NCI-H2196 treated with DMSO at 0.1 percent for 48 hours (cell line): Measurements from ENCODE around the gene PLA2G4F.

Experiments
- DNase-seq: peaks from one replicate; lab custom pipeline; 2025; ENCODE audit not compliant: unreplicated experiment; lab: John Stamatoyannopoulos, UW

The PLA2G4F gene, protein sequence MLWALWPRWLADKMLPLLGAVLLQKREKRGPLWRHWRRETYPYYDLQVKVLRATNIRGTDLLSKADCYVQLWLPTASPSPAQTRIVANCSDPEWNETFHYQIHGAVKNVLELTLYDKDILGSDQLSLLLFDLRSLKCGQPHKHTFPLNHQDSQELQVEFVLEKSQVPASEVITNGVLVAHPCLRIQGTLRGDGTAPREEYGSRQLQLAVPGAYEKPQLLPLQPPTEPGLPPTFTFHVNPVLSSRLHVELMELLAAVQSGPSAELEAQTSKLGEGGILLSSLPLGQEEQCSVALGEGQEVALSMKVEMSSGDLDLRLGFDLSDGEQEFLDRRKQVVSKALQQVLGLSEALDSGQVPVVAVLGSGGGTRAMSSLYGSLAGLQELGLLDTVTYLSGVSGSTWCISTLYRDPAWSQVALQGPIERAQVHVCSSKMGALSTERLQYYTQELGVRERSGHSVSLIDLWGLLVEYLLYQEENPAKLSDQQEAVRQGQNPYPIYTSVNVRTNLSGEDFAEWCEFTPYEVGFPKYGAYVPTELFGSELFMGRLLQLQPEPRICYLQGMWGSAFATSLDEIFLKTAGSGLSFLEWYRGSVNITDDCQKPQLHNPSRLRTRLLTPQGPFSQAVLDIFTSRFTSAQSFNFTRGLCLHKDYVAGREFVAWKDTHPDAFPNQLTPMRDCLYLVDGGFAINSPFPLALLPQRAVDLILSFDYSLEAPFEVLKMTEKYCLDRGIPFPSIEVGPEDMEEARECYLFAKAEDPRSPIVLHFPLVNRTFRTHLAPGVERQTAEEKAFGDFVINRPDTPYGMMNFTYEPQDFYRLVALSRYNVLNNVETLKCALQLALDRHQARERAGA

DNA sequence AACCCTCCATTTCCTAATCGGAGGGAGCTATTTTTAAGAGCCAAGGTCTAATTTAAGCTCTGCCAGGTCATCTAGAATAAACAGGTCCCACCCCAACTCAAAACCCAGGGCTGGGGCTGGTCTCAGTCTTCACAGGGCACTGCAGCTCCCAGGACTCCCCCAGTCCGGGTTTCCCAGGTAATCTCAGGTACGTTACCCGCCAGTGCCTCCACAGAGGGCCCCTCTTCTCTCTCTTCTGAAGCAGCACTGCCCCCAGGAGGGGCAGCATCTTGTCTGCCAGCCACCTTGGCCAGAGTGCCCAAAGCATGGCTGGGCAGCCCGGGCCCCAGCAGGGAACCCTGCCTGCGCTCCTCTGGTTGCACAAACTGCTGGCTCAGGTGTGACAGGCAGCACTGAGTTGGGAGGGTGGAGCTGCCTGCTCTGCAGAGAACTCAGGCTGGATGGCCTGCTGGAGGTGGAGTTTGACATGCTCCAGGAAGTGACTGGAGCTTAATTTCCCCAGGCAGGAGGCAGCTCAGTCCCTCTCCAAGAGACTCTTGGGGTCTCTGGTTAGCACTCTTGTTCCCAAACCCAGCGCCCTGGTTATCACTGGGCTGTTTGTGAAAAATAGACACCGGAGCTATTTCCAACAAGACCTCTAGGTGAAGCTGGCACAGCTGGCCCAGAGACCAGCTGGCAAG is at the start of gene PLA2G4F:
PLA2G4F (minus strand) TSS at position 394 of the 680 bp plus-strand sequence; CDS start at position 307, 87 bp downstream.
- DNase-seq: no peak

DNA sequence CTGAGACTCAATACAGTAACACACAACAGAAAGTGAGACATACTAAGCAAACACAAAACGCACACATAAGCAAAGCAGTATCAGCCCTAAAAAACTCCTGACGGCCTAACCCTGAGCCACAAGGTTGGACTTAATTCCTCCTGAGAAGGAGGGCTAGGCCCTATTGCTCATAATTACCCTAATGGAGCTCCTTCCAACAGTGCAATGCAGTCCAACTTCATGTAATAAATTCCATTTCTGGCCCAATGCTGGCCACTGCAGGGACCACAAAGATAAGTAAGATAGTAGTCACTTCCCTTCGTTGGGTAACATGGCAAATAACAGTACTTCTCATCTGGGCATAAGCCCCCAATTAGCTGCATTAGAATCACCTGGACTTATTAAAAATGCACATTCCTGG is 47.5 kb upstream of the PLA2G4F start:
- no peak for DNase-seq

DNA sequence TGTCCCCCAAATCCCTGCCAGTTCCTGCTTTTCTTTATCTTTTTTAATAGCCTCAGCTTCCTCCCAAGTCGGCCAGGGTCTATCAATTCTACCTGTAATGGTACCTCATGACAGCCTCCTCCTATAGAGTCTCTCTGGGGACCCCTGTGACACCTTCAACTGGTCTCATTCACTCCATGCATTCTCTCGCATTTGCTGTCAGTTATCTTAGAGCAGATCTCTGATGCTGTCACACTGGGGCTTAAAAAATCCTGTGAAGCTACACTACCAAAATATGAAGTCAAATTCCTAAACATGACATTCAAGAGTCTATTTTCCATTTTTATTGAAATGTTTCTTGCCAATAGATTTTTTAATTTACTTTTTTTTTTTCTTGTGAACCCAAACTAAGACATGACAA is 46.2 kb upstream of the PLA2G4F start:
- DNase-seq: no peak

DNA sequence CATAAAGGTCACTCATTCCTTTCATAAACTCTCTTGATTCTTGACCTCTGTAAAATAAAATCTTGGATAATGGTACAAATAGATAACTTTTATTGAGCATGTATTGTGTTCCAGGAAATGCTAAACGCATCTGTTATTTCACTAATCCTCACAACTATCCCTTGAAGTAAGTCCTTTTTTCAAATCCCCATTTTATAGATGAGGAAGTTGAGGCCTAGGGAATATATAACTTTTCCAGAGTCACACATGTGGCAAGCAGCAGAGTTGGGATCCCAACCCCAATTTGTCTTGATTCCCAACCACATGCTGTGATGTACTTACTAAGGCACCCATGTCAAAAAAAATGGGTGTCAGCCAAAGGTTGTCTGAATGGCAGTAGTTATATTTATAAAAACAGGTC is 45.4 kb upstream of the PLA2G4F start:
- DNase-seq: no peak

DNA sequence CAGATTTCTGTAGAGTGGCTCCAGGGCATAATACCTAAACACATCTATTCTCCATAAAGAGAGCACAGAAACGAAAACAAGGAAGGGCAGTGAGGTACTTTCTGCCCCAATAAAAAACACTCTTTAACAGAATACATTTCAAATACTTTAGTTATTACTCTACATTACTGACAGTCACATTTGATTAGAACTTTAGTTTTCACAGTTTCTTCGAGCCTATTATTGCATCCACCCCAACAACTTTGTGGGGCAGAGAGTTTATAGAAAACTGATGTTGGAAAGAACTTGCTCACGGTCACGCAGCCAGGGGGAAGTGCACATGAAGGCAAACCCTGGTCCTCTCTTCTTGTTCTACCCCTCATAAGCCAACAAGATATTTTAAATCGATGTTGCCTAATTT is 42.7 kb upstream of the PLA2G4F start:
- DNase-seq: no peak

DNA sequence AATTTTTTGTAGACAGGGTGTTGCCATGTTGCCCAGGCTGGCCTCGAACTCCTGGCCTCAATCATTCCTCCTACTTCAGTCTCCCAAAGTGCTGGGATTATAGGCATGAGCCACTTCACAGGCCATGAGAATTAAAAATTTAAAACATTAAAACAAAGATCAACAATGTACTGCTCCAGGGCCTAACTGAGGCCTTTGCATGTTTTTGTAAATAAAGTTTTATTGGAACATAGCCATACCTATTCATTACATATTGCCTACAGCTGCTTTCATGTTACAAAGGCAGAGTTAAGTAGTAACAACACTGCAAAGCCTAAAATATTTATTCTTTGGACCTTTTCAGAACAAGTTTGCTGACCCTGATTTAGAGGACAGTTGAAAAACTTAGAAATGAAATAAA is 42.1 kb upstream of the PLA2G4F start:
- no peak for DNase-seq

DNA sequence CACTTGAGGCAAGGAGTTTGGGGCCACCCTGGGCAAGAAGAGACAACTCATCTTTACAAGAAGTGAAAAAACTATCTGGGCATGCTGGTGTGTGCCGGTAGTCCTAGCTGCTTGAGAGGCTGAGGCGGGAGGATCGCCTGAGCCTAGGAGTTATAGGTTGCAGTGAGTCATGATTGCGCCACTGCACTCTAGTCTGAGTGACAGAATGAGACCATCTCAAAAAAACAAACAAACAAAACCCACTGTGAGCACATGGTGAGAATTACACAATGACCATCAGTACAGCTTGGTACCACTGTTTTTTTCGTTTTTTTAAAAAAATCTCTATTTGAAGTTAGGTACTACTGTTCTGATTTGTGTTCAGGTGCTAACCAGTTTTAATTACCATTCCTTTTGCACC is 38.1 kb upstream of the PLA2G4F start:
- no peak for DNase-seq

DNA sequence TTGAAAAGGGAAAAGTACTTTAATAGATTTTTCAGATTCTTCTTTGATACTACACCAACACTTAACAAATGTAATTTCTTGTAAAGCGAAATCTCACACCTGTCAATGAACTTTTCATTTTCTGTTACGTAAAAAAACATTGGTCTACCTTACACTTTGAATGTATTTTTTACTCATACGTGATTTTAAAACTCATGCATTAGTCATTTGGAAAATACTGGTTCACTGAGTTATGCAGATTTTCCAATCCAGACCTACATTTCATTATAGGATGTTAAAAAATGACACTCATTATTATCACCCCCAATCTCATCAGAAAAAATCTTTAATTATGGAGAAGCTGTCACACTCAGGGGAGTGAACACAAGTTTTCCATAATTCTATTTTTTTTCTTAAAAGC is 36.9 kb upstream of the PLA2G4F start:
- DNase-seq: no peak

DNA sequence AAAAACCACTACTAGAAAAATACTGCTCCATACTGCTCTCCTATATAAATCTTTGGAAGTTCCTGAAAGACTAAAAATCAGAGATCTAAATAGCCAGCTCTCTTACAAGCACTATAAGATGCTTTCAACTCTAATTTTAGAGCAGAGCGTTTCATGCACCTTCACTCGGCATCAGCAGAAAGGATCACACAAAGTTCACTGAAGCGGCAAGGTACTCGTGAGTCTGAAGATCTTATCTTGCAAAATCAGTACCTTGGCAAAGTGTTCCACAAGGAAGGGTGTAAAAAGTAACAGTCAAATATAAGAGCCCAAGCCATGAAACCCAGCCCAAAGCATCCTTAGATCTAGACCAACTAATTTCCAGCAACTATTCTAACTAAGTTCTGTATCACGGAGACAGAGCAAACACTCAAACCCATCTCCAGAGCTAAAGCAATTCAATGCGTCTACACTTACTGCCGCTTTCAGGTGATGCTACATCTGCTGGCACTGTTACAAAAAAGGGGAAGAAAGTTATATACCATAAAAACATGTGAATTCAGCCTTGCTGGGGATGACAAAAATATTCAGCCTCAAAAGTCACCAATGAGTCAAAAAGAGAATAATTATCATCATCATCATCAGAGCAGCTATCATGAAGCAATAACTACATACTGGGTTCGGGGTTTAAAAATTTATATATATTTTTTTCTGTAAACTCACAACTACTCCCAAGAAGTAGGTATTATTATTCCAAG is 35.3 kb upstream of the PLA2G4F start:
- DNase-seq: no peak

DNA sequence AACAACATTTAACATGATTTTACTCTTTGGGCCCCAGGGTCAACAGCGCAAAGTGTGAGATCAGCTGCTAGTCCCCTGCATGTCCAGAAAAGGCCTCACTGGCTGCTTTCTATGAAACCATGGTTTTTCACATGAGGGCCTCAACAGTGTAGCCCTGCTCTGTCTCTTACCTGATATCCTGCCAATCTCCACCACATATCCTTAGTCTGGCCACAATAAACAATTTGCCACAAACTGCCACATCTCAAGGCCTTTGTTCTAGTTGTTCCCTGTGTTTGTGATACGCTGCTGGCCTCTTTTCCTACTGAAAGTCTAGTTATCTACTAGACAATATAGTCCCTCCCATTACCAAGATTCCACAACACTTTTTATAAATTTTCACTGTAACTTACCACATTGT is 33.9 kb upstream of the PLA2G4F start:
- DNase-seq: no peak

DNA sequence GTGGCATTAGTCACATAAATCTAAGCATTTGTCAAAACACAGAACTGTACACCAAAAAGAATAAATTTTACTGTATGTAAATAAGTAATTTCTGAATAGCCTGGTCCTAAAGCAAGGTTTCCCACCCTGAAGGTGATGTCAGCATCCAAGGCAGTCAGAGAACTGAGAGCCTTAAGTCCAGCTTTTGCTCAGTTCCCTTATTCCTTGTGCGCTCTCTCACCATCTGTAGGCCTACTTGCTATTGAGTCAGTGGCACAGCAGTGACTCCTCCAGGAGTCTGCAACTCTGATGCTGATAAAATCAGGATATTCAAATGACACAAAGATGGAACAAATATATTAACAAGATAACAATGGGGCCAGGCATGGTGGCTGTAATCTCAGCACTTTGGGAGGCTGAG is 29.4 kb upstream of the PLA2G4F start:
- no peak for DNase-seq

DNA sequence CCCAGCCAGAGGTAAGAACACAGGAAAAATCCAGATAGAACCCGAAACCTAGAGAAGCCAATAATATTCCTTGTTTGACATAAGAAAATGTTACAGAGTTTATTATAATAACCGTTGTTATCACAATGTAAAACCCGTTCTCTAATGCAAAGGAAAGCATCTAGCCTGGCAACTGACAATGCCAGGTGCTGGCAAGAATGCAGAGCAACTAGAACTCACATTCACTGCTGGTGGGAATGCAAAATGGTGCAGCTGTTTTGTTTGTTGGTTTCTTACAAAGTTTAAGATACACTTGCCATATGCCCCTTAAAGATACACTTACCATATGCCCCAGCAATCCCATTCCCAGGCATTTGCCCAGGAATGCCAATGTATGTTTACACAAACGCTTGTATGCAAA is 28.3 kb upstream of the PLA2G4F start:
- no peak for DNase-seq

DNA sequence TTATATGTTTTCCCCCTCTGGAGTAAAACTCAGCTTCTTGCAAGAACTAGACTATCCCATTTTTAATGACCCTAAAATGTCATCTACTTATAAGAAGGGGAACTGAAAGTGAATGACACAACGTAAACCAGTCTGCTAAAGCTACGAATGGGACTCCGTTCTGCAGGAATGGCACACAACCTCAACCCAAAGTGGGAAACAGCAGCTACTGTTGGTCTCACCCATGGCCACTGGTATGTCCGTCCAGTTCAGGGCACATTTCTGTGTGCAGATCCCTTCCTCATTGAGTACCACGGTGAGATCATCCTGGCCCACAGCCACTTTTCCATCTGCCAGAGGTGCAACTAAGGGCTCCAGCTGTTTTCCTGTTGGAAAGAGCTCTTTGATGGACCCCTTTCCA is 27.9 kb upstream of the PLA2G4F start:
- no peak for DNase-seq

DNA sequence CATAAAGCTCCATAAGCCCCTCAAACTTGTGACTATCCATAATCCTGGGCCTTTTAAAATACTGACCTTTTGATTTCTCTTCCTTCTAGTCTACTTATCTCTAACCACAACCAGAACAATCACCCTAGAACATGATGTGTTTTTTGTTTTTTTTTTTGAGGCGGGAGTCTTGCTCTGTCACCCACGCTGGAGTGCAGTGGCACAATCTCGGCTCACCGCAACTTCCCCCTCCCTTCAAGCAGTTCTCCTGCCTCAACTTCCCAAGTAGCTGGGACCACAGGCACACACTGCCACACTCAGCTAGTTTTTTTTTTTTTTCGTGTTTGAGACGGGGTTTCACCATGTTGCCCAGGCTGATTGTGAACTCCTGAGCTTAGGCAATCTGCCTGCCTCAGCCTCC is 26.5 kb upstream of the PLA2G4F start:
- DNase-seq: no peak

DNA sequence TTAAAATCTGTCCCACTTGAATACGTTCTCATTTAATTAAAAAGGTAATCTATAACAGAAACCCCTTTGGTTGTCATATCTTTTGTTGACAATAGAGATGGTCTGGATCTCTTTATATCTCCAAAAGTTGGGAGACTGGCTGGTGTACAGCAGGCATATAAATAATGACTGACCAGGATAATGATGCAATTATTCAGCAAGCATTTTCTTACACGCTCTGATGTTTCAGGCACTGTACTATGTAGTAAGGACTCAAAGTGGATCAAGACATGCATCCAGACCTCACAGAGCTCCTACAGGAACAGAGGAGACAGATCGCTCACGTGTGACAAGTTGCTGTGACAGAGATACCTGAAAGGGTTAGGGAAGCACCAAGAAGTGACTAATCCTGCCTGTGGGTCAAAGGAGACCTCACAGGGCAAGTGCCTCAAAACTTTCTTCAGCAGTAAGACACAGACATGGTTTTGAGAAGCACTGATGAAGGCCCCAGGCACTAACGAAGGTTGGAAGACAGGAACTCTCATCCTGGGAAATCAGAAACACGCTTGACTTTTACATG is 26.0 kb upstream of the PLA2G4F start:
- DNase-seq: no peak

DNA sequence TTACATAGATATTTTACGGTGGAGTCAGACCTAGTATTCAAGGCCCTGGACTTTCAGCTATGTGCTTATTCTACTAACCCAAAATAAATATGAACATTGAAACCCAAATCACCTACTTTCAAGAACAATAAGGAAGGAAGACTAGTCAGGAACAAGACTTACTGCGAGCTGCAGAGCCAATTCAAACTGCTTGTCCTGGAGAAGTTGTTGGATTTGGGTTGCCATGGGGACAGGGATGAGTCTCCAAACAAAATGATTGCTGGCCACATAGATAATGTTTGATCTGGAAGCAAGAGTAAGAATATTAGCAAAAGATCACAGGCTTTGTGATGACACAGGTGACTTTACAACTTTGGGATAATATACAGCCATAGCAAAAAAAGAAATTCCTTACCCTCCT is 21.6 kb upstream of the PLA2G4F start:
- DNase-seq: no peak

DNA sequence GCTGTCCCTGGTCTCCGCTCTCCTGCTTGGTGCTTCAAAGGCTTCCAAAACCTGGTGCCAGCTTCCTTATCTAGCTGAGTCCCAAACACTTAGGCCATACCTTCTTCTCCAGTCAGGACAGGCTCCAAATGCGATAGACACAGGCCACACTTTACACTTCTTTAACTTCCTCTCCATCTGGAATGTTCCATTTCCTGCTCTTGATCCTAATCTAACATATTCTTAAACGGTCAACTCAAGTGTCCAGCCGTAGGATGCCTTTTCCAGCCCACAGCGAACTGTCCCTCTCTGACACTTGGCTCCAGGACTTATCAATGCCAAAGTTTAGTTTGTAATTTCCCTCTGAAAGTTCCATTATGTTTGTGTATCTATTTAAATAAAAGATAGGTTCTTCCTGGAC is 19.2 kb upstream of the PLA2G4F start:
- no peak for DNase-seq

DNA sequence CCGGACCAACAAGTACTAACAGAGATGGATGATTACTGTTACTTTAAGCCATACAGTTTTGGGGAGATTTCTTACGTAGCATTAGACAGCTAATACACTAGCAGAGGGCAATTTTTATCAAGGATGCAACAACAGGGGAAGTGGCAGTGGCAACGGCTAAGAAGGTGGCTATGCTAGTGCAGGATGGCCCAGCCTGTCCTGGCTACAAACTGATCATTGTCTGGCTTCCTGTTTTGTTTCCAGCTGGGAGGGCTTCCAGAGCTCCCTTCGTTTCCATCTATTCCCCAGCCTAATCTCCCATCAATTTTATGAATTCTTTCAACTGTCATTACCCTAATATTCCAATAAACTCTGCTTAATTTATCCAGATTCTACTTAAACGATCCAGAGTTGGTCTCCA is 16.0 kb upstream of the PLA2G4F start:
- no peak for DNase-seq

DNA sequence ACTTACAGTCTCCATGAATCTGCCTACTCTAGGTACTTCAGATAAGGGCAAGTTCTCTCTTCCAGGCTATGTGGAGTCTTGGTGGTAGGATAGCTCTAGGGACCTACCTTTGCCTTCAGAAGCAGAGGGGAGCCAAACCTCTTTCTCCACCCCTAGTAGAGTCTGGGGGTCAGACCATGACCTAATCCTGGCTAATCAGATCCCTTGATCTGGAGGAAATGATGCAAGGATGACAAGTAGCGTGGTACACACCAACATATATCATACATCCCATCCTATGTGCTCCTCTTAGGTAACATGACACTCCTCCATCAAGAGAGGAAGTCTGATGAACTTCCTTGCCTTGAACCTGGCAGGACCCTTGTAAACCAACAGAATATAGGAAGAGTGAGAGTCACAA is 15.4 kb upstream of the PLA2G4F start:
- DNase-seq: no peak

DNA sequence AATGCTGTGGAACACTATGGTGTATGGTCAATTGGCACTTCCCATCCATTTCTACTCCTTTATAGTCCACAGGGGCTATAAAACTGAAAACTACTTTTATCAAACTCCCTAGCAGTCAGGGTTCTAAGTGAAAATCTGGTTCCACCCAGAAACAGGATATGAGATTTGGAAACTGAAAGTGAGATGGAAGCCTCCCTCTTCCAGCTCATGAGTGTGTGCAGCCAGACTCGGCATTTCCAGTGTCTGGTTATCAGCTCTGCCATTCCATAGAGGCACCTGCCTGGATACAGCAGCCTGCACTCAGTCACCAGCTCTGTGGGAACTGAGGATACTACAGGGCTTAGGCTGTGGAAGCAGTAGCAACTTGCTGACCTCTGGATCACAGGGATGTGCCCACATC is 14.7 kb upstream of the PLA2G4F start:
- no peak for DNase-seq
